HepG2 (cell line): ENCODE data around the gene RGCC. TPM values are rescaled to one million over a fixed set of nuclear protein-coding genes. Genes with fewer than 3 reads are reported as not detected.

Experiments used
- polyA plus RNA-seq, 8 experiments: library from polyadenylated mRNA; depleted of rRNA in 3 of 8; stranded (reverse) in 7 of 8; unstranded in 1 of 8; fragments of >200 nt; fragmentation: Illumina TruSeq in 4 of 8; extraction: Trizol in 4 of 8; gene quantifications; 2 replicates each; pipeline versions ENCODE4 v1.2.1 to v1.2.3, GENCODE V29; 2011 to 2016; ENCODE audit warnings: low read depth in 4 of 8, missing spikeins in 1 of 8, mixed read lengths in 1 of 8; ENCODE audit not compliant: insufficient read depth in 1 of 8
- total RNA-seq, 5 experiments: library from RNA; depleted of rRNA; stranded (reverse); fragments of >200 nt; fragmentation: Illumina TruSeq; extraction: Trizol; gene quantifications; 2 replicates each; pipeline ENCODE4 v1.2.3, GENCODE V29; 2016; ENCODE audit warnings: low read depth in 1 of 5

The RGCC gene
- total and polyA plus RNA-seq, 2 of the 13 experiments (the other 11 are each of a cell fraction or from before 2014, with no cell fraction given): 0.20 to 8.4 TPM

Other genes with a start within 250 kb of the RGCC start
- 24.0 and 27.2 TPM in 2 replicates for gene MTRF1, start 194.0 kb upstream of the RGCC start, total RNA-seq (2016; rRNA removed; fragmentation: Illumina TruSeq; extraction: Trizol)
- 21.3 and 21.6 TPM in 2 replicates for gene MTRF1, start 194.0 kb upstream of the RGCC start, polyA plus RNA-seq (2011; rRNA removed)
- gene NAA16, start 146.3 kb upstream of the RGCC start, total RNA-seq (2016; rRNA removed; fragmentation: Illumina TruSeq; extraction: Trizol): 9.0 and 15.1 TPM in 2 replicates
- 7.4 and 9.2 TPM in 2 replicates for gene NAA16, start 146.3 kb upstream of the RGCC start, polyA plus RNA-seq (2011; rRNA removed)